ENCODE measurements around the gene TATDN2. TPM values are rescaled to one million over a fixed set of nuclear protein-coding genes. Genes with fewer than 3 reads are reported as not detected.

The TATDN2 gene
- total and polyA plus RNA-seq, 9 of the 15 experiments (the other 6 are each of a cell fraction or from before 2014, with no cell fraction given), result 5.2 to 44.7 (median 25.8) TPM

DNA sequence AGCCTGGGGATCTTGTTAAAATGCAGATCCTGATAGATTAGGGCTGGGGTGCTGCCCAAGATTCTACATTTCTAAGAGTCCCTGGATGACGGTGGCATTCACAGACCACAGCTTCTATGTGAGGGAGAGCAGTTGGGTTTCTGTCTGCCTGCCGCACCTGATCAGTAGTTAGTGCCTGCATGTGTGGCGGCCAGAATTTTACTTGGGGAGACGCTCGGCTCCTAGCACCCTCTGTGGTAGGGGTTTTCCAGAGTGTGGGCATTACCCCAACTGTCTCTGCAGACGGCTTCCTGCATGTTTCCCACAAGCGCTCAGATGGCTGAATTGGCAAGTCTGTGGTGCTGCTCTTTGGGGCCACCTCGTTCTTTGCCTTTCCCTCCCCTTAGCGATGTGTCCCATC lies 36.2 kb downstream of the TATDN2 start (continued):
- TF ChIP-seq BHLHE40 (IDR thresholded peaks at IDR 0.05; ENCODE audit: low read length), result no peak
- no peak for TF ChIP-seq ZFPM2 (CRISPR knock-in tag; IDR thresholded peaks at IDR 0.05)
- TF ChIP-seq ZNF695 (CRISPR knock-in tag; IDR thresholded peaks at IDR 0.05), result no peak
- no peak for TF ChIP-seq SMAD1 (IDR thresholded peaks at IDR 0.05; ENCODE audit: low read depth, low read length, partially characterized antibody)
- TF ChIP-seq MTA2 (IDR thresholded peaks at IDR 0.05; ENCODE audit: low read depth), result no peak
- TF ChIP-seq COPS2 (conservative IDR thresholded peaks at IDR 0.05), result no peak

GRCh38 chr3:10285272-10286132 lies 37.2 kb downstream of the TATDN2 start:
- H3K9ac ChIP-seq (ENCODE audit: insufficient read depth in 1 of 2, low read depth in 2 of 2, low read length in 2 of 2), result no peak overlapping the region
- H4K20me1 ChIP-seq (replicated peaks; ENCODE audit: control insufficient read depth, insufficient read depth, low read length), result no peaks in the 10 kb centered on the region
- no TSS peak for BruUV-seq (replicated peaks)
- TF ChIP-seq ILF3 (IDR thresholded peaks at IDR 0.05; ENCODE audit: borderline replicate concordance), result no peak
- no peak for TF ChIP-seq ETV1 (tag; conservative IDR thresholded peaks at IDR 0.05; ENCODE audit: low read depth)
- TF ChIP-seq PHF21A (IDR thresholded peaks at IDR 0.05; ENCODE audit: borderline replicate concordance, low read depth), result no peak
- no peak for TF ChIP-seq L3MBTL2 (IDR thresholded peaks at IDR 0.05)
- H2AFZ ChIP-seq (ENCODE audit: low read depth, low read length), result no peak overlapping the region
- H3K4me3 ChIP-seq, result no peak overlapping the region
- ChIA-PET CTCF (ENCODE audit: low intra/inter-chr PET ratio) (no interaction called here), POLR2A (interaction anchor here (0.7 to 2.8 kb wide), 6 partner anchors 9 to 35 kb away, joined by 3 to 9 read pairs (median 4); no protein-coding TSS in a partner anchor)
- H3K9me1 ChIP-seq (ENCODE audit: control insufficient read depth, insufficient read depth, low read length), result no peaks in the 10 kb centered on the region
- peaks cover 2 to 3% of the 10 kb centered on the region in 2 experiments; a peak in 3 of 5 replicates for H3K4me1 ChIP-seq (replicated peaks in 1 of 2; ENCODE audit: control insufficient read depth in 2 of 2, insufficient read depth in 2 of 2, low read length in 2 of 2)
- FAIRE-seq, result no peak
- in situ Hi-C loops (cut with MboI), result no loop called here
- H3K27ac ChIP-seq (ENCODE audit: extremely low read depth, low read depth, low read length), result no peak overlapping the region
- 85% methylated on average over 12 of the region's 12 CpGs for WGBS (ENCODE audit: insufficient coverage, low coverage, missing lambda C conversion rate)
- H3K9me3 ChIP-seq (replicated peaks; ENCODE audit: control insufficient read depth, insufficient read depth, low read depth, low read length), result no peaks in the 10 kb centered on the region
- H3K79me2 ChIP-seq (ENCODE audit: control insufficient read depth, insufficient read depth, low read length), result no peaks in the 10 kb centered on the region
- no peak overlapping the region for H3K4me2 ChIP-seq (ENCODE audit: insufficient read depth, low read length)
- no peaks in the 10 kb centered on the region for H3K27me3 ChIP-seq (ENCODE audit: control insufficient read depth in 2 of 2, insufficient read depth in 2 of 2, low read length in 2 of 2)
- peaks cover 51% of the 10 kb centered on the region for H3K36me3 ChIP-seq (ENCODE audit: control insufficient read depth, insufficient read depth, low read length)
- ATAC-seq, result no peak
- intact Hi-C loops (cut with micrococcal nuclease), result no loop called here
- DNase-seq (ENCODE audit: extremely low read depth in 1 of 4, low spot score in 3 of 4), result no peak

All from K562 (cell line).